Activated CD8-positive, alpha-beta memory T cell treated with anti-CD3 and anti-CD28 coated beads for 36 hours (primary cell): ENCODE data around the gene GLI3. TPM values are rescaled to one million over a fixed set of nuclear protein-coding genes. Genes with fewer than 3 reads are reported as not detected.
"Not testable (repeated sequence)": the region's sequence is repeated elsewhere in the genome, so short reads cannot be mapped to it uniquely, and the experiment has no call there.

Experiments
- CTCF ChIA-PET: fragments of 350-600 bp; sonication (Branson Sonifier 250); formaldehyde crosslinking; loops from one replicate; lab custom pipeline; 2021; ENCODE audit warnings: antibody characterized with exemption; lab: Charles Lee
- POLR2A ChIA-PET: fragments of 350-600 bp; sonication (Branson Sonifier 250); formaldehyde crosslinking; loops from one replicate; lab custom pipeline; 2021; ENCODE audit warnings: antibody characterized with exemption; lab: Charles Lee
- total RNA-seq, 2 experiments: library from RNA; stranded (reverse); gene quantifications; one replicate each; pipeline ENCODE4 v1.2.3, GENCODE V29; 2021

The GLI3 gene
- total RNA-seq, 2 experiments from 2014 or later, result 0.15 to 0.38 TPM

DNA sequence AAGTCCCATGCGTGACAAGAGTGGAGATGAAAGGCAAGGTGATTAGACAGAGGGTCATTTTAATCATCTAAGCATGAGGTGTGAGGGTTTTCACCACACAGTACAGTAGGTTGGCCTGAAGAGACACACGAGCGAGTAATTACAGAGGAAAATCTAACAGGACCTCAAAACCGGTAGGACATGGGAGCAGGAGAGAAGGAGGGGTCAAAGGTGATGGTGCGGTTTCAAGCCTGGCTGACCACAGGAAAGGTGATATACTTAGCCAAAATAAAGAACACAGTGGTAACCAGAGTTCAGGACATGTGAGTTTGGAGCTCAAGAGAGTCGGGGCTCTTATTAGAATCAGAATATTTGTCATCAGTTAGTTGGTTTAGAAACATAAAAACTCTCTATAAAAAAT is 20.0 kb downstream of the GLI3 start:
- CTCF ChIA-PET, result no interaction called here
- POLR2A ChIA-PET, result no interaction called here

DNA sequence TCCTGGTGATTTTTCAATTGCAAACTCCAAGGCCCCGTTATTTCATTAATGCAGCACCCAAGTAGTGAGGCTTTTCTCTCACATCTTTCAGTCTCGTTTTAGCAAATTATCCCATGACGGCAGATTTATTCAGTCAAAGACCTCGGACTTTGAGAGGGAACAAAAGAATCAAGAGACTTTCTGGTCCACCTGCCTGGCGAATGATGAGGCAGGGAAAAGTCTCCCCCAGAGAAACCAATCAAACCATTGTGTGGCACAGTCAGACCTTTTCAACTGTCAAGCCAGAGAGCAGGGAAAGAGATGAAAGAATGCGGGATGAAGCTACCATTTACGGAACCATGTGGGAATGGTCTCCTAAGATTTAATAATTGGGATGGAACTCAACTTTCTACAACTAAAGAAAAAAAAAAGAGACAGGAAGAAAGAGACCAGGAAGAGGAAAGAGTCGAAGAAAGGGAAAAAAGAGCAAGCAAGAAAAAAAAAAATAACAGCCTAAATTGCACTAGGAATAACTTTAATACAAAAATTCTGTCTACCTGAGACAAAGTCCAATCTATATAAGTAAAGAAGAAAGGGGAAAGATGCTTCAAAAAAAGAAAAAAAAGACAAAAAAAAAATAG is 22.8 kb downstream of the GLI3 start:
- CTCF ChIA-PET, result no interaction called here
- POLR2A ChIA-PET, result no interaction called here

DNA sequence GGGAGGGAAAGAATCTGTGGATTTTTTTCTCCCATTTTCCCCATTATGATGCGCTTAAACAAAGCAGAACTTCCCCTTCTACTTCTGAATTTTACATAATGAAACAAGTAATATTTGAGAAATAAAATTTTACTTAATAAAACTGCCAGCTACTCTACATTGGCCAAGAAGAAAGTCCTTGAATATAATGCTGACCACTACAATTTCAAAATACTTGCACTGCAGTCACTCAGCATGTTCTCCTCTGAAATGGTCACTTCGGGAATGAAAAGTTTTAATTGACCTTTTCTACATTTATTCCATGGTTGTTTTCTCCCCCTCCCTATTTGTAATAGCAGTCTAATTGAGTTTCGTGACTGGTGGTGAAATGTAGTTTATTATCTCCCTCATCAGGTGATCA is 23.9 kb downstream of the GLI3 start:
- ChIA-PET CTCF (no interaction called here), POLR2A (no interaction called here)

DNA sequence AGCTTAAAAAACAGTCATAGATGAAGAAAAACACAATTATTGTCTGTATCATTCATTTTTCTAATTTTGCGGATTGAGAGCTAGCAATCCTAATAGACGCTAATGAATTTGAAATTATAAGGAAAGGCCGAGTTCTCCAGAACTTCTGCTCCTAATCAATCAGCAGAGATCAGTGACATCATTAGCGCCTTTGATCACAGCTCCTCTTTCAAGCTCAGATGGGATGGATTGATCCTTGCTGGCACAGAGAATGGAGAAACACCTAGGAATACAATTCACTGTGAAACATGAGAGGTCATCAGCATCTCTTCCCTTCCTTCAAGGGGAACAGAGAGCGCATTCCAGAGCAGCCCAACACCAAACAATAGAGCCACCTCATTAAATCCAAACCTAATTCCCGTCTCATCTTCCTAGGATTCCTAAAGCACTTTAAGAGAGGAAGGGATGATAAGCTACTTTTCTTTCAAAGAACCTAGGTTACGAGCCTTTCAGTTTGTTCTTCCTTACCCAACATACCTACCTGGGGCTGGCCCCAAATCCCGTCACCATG is 24.4 kb downstream of the GLI3 start:
- CTCF ChIA-PET, result no interaction called here
- POLR2A ChIA-PET, result no interaction called here

DNA sequence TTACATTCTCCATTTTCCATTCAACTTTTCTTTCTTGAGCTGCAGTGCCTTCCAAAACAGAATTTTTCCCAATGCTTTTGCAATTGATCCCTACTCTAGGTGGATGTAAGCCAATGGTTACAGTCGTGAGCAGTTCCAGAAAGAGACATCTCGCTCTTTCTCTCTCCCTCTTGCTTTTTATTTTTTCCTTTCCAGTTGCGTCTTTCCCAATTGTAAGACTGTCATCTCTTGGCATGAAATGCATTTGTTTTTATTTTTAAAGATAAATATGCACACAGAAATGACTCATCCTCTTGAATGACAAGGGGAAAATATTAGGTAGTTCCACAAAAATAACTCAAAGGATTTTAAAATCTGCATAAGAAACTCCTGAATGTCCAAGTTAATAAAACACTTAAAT is 25.1 kb downstream of the GLI3 start:
- ChIA-PET CTCF (no interaction called here), POLR2A (no interaction called here)

DNA sequence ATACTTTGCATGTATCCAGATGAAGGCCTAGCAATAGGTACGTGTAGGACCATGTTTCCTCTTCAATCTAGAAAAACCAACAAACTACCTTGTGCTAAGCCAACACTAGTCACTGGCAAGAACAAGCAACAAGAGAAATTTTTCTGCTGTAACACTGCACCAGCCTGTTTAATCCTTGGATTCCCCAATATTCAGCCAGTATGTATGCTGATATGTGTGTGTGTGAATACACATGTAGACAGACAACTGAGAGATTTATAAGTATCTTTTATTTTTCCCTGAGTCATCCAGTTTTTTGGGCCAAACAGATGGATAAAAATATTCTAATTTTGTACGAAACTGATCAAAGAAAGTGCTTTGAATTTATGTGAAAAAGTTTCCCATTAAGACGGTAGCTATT is 26.2 kb downstream of the GLI3 start:
- ChIA-PET POLR2A (no interaction called here), CTCF (no interaction called here)

DNA sequence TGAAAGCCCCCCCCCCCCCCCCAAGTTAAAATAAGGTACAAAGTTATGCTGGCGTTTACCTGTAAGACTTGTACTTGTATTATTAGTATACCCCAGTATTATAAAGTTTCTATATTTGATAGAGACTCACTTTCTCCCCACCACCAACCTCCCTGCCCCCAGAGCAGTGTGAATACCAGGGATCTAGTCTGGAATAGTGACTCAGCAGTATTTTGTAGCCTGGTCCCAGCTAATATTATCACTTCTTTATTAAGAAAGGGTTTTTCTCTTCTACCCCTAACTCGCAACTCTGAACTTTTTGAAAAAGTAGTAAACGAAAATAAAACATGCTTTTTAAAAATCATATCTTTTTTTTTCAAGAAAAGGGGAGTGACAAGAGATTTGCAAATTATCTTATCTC is 26.7 kb downstream of the GLI3 start:
- ChIA-PET CTCF (no interaction called here), POLR2A (no interaction called here)

DNA sequence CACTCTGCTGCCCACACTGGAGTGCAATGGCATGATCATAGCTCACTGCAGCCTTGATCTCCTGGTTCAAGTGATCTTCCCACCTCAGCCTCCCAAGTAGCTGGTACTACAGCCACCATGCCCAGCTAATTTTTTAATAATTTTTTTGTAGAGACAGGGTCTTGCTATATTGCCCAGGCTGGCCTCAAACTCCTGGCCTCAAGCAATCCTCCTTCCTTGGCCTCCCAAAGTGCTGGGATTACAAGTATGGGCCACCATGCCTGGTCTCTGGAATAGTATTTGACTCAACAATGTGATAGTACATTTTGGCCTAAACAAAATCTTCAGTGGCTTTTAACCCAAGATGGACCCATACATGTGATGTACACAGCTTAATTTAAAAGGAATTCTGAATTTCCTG is 27.9 kb downstream of the GLI3 start:
- POLR2A ChIA-PET, CTCF ChIA-PET: not testable (repeated sequence)

DNA sequence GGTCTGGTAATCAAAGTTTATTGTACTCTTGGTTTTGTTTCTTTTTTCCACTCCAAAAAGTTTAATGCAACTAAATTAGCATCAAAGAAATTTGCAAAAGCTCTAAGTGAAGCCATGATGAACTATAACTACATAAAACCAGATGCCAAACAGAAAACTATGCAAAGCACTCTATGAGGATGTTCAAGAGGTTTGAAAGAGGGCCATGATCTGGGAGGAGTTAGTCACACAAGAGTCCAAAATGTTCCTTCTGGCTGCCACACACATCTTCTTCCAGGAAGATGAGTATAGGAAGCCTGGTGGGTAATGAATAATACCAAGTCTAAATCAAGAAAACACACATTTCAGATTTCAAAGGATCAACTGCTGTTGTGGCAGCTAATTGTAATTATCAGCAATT is 28.4 kb downstream of the GLI3 start:
- CTCF ChIA-PET, result no interaction called here

DNA sequence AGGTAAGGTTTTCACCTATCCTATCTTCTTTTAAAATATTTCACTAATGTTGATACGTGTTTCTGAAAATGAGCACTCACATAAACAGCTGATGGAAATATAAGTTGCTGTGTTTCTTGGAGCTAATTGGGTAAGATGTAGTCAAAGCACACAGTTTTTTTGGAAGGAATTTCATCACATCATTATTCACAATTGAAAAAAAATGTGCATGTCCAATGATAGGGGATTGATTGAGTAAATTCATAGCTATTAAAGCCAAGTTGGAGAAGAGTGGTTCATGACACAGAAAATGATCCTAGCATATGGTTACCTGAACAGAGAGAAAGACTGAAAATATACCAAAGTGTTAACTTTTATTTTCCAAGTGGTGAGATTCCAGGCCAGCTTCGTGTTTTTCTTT is 29.6 kb downstream of the GLI3 start:
- ChIA-PET POLR2A (no interaction called here), CTCF (no interaction called here)

More for the DNA sequence above, 28.4 kb downstream of the GLI3 start:
- POLR2A ChIA-PET, result no interaction called here

DNA sequence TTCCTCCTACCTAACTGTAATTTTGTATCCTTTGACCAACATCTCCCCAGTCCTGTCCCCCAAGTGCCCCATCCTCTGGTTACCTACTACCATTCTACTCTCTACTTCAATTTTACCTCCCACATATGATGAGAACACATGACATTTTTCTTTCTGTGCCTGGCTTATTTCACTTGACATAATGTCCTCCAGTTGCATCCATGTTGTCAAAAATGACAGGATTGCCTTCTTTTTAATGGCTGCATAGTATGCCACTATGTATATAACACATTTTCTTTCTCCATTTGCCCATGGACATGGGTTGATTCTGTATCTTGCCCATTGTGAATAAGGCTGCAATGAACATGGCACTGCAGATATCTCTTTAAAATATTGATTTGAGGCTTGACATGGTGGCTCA is 33.7 kb downstream of the GLI3 start:
- ChIA-PET CTCF (no interaction called here), POLR2A (no interaction called here)

DNA sequence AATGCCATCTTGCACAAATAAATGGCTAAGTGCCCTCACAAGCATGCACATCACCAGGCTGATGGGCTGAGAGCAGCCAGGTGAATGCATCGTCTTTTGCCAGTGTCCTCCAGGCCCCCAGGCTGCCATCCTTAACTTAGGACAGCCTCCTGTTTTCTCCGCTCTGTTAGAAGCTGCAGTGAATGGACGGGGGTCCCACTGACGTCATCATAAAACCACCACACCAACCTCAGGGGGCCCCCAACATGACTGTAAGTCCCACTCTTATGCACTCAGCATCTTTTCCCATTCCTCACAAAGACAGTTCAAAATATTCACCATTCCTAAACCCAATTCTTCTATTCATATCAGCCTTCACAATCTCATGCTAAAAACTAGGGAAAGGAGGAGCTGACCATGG is 34.4 kb downstream of the GLI3 start:
- POLR2A ChIA-PET, result no interaction called here
- CTCF ChIA-PET, result no interaction called here

DNA sequence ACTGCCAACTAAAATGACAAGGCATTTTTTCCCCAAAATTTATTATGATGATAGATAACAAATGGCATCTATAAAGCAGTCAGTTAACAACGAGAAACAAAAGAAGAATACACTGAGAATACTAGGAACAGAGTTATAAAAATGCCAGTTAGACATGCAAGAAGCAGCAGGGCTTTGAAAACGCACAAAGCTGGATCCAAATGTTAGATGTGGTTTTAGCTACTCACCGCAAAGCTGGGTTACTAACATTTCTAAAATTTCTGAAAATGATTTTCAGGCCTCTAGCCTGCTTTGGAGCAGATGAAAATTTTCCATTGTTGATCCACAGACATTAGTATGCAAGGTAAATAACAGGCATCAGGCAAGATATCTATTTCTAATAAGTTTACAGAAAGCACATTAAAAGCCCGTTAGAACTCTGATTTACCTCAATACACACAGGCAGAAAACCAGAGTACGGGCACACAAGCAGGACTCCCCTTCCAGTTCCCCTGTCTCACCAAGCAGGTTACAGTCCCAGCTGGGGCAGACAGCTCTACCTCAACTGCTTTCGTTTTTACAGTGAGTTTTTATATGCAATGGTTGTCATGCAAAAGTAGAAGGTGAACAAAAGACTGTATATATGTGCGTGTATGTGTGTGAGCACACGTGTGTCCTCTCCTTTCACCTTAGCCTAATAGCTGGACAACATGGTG is 37.9 kb downstream of the GLI3 start:
- ChIA-PET CTCF (no interaction called here), POLR2A (no interaction called here)

DNA sequence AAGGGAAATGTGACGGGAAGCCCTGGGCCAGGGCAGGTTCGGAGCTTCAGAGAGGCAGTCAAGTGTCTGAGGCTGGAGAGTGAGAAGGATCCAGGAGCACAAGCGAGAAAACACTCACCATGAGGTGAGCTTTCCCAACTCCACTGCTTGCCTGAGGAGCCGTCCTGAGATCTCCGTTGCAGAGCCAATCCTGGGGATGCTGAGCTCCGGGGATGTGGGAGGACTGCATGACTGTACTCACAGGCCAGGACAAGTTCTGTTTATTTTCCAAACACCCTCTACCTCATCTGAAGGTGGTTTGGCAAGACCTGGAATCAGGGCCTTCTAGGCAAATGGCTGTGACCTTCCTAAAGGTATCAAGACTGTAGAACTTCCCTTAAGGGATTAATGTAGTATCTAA is 38.7 kb downstream of the GLI3 start:
- CTCF ChIA-PET, result no interaction called here
- POLR2A ChIA-PET, result no interaction called here

DNA sequence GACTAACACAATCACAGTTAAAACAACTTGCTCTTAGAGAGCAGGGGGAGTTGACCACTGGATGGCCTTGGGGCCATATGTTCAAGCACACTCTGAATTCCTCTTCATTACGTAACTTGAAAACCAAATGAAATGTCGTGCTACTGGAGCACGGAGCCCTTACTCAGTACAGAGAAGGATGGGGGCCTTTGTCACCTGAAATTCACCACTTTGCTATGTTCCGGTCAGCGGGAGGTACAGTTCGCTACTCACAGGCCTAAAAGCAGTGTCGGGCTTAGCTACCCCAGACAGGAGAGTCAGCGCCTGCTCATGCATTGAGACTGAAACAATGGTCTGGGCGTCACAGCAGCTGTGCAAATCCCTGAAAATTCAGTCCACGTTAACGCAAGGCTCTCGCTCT is 39.6 kb downstream of the GLI3 start:
- POLR2A ChIA-PET, result no interaction called here

DNA sequence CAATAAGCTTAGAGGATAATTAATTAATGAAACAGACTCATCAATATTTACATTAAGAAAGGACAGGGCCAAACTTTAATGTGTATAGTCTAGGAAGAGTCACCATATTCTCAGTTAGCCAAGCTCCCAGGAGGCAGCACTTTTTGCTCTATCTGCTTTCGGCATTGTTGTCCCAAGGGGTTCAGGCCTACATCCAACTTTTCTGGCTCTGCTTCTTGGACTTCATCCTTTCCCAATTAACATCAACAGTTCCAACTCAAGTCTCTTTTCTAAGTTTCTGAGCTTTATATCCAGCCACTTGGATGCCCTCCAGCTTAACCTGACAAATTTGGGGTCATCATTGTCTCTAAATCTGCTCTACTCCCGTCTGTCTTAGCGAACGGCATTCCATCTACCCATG is 42.8 kb downstream of the GLI3 start:
- CTCF ChIA-PET, result interaction anchor here (0.5 kb wide), 1 partner anchor 41 kb away, joined by 4 read pairs; no protein-coding TSS in a partner anchor

More for the DNA sequence above, 39.6 kb downstream of the GLI3 start:
- CTCF ChIA-PET, result no interaction called here

DNA sequence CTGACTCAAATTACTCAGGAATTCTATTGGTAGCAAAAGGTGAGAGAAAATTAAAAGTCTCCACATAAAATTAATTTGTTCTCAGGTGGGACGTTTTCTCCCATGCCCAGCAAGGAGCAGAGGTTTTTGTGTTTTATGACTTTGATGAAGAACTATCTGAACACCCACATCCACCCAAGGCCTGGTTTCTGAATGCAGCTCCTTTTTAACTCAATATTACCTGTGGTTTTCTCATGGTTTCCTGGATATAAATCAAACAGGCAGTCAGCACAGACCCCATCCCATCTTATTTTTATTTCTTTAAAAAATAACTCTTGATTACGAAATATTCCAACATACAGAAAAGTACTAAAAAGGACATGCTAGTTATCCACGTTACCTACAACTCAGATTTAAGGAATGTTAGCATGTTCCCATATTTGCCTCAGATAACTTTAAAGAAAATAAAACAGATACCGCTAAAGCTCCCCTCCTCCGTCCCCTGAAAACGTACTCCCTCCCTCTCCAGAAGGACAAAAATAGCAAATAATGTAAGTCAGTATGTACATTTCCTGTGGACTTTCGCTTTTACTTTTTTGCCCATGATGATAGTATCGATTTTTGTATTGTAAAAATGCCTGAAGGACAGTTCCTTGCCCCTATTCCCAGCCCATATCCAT is 43.4 kb downstream of the GLI3 start:
- POLR2A ChIA-PET, result no interaction called here

More for the DNA sequence above, 42.8 kb downstream of the GLI3 start:
- POLR2A ChIA-PET, result no interaction called here

DNA sequence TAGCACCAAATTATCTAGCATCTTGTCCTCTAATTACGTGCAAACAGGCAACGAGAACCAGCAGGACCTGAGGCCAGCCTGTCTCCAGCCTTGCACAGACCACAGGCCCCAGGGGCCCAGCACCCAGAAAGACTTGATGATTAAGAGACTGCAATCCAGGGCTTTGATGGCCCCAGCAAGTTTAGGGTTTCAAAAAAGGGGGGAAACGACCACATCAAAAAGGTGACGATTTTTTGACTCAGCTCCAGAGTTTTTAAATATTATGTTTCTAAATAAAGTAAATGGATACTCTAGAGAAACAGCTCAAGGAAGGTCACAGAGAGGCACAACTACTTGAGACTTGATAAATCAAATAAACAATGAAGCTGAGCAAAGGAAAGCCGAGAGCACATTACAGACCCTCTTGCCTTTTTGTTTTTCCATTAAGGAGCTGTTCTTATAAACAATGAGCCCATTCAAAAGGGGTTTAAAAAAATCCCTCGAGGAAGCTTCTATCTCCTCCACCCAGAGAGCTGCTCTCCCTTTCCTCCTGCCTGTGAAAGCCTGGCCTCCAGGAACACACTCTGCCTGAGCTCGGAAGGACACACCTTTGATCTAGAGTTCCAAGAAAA is 44.1 kb downstream of the GLI3 start:
- CTCF ChIA-PET, result interaction anchor here (0.9 kb wide), 1 partner anchor 213 kb away, joined by 3 read pairs; no protein-coding TSS in a partner anchor
- POLR2A ChIA-PET, result no interaction called here

More for the DNA sequence above, 43.4 kb downstream of the GLI3 start:
- CTCF ChIA-PET, result interaction anchor here (0.9 kb wide), 1 partner anchor 213 kb away, joined by 3 read pairs; no protein-coding TSS in a partner anchor

DNA sequence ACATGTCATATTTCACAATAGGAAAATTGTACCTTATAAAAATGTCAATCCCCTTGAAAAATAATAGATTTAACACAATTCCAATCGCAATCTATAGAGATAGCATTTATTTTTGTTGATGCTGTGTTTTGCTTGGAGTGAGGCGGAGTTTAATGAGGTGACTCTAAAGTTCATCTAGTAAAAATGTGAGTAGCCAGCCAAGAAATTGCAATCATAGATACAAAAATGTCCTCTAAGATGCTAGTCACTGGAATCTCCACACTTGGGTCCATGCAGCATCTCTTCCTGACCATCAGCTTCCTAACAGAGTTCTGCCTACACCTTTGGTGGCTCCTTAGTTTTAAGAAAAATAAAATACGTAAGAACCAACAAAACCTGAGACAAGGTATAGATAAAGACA is 44.9 kb downstream of the GLI3 start:
- ChIA-PET CTCF (no interaction called here), POLR2A (no interaction called here)

DNA sequence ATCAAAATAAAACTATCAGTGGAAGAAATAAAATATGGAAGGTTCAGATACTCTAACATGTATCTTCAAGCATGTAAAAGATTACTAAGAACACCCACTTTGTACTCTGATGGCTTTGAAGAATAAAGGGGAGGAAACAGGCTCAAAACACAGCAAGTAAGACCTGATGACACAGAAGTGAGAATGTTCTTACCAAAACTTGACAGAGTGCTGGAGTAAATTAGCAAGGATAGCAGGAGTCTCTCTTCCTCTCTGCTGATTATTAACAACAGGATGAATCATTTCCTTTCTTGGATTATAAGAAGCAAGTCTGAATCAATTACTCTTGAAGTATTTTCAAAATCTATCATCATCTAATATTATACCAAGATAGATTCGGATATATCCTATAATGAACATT is 47.5 kb downstream of the GLI3 start:
- ChIA-PET CTCF (no interaction called here), POLR2A (no interaction called here)
